ENCODE measurements around the gene CIAO1.
"Not testable (repeated sequence)": the region's sequence is repeated elsewhere in the genome, so short reads cannot be mapped to it uniquely, and the experiment has no call there.

CIAO1 gene

DNA sequence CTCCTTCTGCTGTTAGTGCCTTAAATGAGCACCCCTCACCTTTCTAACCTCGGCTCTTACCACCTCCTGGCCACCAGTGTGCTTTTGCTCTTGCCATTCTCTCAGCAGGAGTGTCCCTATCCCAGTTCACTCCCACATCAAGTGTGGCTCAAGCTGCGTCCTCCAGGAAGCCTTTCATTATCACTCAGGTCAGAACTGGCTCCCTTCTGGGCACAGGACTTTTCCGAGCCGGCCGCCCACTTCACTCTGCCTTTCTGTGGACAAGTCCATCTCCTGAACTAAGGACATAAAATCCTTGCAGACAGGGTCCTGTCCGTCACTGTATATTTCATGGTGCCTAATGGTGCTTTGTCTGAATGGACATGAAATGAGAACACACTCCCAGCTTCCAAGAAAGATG, 15.8 kb upstream of the CIAO1 start:
- DNase-seq (ENCODE audit: low spot score) = no peak

DNA sequence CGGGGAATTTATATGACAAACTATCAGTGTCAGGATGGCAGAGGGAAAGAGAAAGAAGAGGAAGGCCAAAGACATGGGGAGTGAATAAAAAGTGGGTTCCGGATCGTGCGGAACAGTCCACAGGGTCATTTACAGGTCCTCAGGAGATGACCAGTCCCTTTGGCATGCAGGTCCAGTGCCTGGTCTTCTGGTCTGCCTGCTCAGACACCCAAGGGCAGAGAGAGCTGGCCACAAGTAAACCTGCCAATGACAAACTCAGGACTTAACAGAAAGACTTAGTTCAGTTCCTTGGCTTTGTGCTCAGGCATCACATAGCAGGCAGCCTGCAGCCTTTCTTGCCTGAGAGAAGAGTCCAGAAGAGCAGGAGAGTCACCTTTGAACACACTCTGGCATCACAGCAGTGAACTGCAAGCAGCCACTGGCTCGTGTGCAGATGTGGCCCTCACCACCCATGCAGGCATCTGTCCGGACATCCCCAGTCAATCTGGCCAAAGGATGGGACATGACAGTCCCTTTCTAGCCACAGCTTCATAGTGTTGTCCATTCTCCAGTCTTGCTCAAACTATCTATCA, 14.2 kb upstream of the CIAO1 start:
- peak; percentile 72 for DNase-seq (ENCODE audit: low spot score)

- no peak for DNase-seq (ENCODE audit: low spot score)
These were observed 13.5 kb upstream of the CIAO1 start for GRCh38 chr2:96252526-96252925.

DNA sequence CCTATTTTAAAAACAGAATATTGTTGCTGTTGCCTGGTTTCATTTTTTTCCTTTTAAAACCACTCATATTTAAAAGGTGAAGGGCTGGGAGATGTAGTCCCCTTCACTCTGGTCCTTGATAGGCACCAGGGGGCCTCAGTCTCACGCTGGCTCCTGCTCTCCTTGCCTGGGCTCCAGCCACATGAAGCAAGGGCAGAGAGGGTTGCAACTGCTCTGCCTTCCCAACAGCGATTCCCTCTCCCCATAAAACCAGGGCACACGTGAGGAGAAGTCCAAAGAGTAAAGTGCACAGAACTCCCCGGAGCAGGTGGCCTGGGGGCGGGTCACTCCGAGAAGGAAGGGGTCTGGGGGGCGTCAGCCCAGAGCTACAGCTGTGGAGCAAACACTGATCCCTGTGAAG, 13.0 kb upstream of the CIAO1 start:
- no peak for DNase-seq (ENCODE audit: low spot score)

GRCh38 chr2:96254571-96254970, 11.5 kb upstream of the CIAO1 start:
- no peak for DNase-seq (ENCODE audit: low spot score)

DNA sequence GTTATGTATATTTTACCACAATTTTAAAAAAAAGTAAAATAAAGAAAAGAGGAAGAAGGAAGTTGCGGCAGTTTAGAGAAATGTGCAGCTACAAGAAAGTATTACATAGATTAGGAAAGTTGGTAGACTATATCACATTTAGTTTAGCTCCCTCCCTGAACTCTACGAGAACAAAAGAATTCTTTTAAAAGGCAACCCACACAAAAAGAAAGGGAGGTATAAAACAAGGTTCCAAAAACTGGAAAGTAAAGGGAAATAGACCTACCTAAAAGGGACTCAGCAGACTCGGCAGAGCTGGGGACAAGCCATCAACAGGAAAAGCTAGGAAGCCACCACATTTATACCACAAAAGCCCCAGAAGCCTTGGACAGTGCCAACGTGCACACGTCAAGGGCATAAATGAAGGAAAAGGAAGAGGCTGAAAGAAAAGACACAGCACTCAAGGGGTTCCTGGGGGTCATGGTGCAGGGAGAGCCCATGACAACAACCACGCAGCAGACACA, 9.4 kb upstream of the CIAO1 start:
- no peak for DNase-seq (ENCODE audit: low spot score)

DNA sequence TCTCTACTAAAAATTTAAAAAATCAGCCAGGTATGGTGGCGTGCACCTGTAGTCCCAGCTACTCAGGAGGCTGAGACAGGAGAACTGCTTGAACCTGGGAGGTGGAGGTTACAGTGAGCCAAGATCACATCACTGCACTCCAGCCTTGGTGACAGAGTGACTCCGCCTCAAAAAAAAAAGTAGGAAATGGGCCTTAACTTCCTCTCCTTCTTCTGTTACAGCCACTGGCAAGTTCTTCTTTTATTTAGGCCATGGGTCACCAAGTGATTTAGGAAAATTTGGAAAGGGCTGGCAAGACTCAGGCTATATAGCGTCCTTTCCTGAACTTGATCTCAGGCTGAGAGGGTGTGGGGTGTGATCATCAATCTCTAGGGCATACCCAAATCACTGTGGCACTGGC, 8.3 kb upstream of the CIAO1 start:
- not testable (repeated sequence) for DNase-seq (ENCODE audit: low spot score)

GRCh38 chr2:96258166-96259022, 7.6 kb upstream of the CIAO1 start:
- DNase-seq (ENCODE audit: low spot score) = no peak

GRCh38 chr2:96259497-96259921, 6.5 kb upstream of the CIAO1 start:
- DNase-seq (ENCODE audit: low spot score) = no peak

DNA sequence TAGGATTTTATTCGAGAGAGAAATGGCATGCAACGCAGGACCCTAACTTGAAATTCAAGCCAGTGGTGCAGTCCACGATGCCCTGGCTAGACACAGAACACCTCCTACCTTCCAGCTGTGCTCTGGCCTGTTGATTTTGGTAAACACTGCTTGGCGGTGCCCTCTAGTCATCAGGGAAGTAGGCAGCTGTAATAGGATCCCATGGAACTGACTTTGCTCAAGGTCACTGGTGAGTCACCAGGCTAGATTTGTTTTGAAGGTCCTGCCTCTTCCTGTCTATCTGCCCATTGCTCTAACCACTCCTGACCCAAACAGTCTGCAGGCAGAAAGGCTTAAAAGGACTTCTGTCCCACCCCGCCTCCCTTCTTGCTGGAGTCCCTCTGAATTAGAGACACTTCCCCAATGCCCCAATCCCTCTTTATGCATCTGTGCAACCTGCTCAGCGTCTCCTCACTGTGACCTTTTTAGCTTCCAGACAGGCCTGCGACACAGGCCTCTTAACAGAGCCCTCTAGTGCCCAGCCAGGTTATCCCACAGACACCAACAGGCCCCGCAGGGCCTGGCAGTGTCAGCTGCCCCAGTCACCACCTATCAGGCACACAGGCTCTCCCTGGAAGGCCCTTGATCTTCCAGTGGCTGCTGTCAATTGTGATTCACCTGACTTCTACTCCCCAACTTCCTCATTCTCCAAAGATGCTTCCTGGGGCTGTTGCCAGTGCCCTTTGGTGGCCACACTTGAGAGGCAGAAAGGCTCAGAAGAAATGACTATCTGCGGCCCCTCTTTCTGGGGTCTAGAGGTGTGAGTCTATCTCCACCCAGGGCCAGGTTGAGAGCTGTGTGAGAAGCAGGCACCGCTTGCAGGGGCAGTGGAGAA, 5.4 kb upstream of the CIAO1 start:
- DNase-seq (ENCODE audit: low spot score) = peak; percentile 75

DNA sequence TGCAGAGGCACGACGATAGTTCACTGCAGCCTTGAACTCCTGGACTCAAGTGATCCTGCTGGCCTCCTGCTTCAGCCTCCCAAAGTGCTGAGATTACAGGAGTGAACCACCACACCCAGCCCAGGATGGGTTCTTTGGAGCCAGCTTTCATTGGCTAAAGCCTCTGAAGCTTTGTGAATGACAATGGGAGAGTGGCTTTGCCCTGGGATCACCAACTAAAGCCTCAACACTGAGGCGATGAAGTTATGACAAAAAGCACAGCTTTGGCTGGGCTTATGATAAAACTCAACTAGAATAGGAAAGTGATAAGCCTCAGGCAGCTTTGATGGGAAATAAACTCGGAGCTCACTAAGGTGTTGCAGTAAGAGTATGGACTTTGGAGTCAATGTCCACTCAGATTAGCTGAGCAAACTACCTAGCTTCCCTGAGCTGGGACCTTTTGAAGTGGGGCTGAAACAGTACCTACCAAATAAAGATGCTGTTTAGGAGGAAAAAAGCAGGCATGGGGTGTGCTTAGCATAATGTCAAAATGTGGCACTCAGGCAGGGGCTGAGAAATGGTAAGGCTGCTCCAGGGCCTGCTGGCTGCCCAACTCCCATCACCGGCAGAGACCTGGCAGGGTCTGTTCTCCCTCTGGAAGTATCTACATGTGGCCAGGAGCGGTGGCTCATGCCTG, 4.6 kb upstream of the CIAO1 start:
- no peak for DNase-seq (ENCODE audit: low spot score)

GRCh38 chr2:96262306-96262705, 3.7 kb upstream of the CIAO1 start:
- DNase-seq (ENCODE audit: low spot score) = no peak

GRCh38 chr2:96264086-96264485, 1.9 kb upstream of the CIAO1 start:
- no peak for DNase-seq (ENCODE audit: low spot score)

DNA sequence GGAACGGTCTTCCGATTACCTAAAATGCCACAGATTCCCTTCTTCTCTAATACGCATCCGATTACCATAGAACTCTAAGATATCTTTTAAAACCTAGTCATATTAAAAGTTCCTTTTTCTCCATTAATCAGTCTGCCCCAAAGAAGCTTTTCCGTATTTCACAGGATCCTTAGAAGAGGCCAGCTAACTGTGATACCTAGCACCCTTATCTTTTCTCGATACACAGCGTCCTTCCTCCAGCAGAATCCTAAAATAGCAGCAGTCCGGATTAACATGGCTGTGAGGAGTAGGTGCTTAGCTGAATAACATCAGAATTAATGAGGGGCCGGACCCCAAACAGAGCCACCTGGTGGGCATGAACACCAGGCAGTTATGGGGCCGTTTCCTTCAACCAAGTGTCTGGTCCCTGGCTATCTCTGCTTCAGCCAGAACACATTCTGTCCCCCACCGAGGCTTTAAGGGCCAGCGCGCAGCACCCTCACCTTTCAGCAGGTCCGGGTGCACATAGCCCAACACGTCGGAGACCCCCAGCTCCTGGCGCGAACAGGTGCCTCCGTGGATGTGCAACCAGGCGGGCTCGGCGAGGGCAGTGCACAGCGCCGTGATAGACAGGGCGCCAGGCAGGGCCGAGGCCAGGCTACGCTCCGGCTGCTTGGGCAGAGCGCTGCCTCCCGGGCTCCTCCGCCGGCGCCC, 1.2 kb upstream of the CIAO1 start:
- DNase-seq (ENCODE audit: low spot score) = no peak

DNA sequence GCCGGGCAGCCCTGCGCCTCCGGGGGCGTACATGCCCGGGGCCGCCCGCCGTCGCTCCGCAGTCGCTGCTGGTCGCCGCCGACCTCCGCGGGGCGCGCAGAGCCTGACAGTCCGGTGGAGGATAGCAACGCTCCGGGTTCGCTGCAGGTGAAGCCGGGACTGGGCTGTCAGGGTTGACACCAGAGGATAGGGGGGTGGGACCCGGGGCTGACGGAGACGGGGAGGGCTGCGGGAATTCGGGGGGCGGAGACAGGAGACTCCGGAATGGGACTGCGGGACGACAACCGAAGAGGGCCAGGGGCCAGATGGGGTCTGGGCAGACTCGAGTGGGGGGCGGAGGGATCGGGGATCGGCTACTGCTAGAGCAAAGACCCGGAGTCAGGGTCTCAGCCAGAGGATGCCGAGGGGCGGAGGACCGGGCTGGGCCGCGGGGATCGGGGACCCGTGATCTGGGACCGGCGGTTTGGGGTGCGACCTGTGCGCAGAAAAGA, 631 bp upstream of the CIAO1 start:
- peak; percentile 70 for DNase-seq (ENCODE audit: low spot score)

GRCh38 chr2:96267159-96267971, 1.3 kb downstream of the CIAO1 start:
- DNase-seq (ENCODE audit: low spot score) = peak; percentile 64

GRCh38 chr2:96271995-96272394, 6.0 kb downstream of the CIAO1 start:
- DNase-seq (ENCODE audit: low spot score) = no peak

GRCh38 chr2:96273763-96274162, 7.7 kb downstream of the CIAO1 start:
- DNase-seq (ENCODE audit: low spot score) = no peak

- DNase-seq (ENCODE audit: low spot score) = no peak
These were observed 8.5 kb downstream of the CIAO1 start for GRCh38 chr2:96274355-96275056.

All from iPS-NIHi11 (cell line).